ENCODE results near the gene INO80E. TPM values are rescaled to one million over a fixed set of nuclear protein-coding genes. Genes with fewer than 3 reads are reported as not detected.

INO80E gene
- total and polyA plus RNA-seq, 4 donors = 8.0 to 24.8 (median 17.2) TPM

GRCh38 chr16:29978564-29979270 is 17.3 kb upstream of the INO80E start:
- WGBS = 91% methylated on average over 9 of the region's 9 CpGs
- H3K4me3 ChIP-seq (ENCODE audit: low read depth in 1 of 3, low read length in 3 of 3) = no peak overlapping the region
- no peak overlapping the region for H3K27ac ChIP-seq (ENCODE audit: low read depth in 1 of 2, low read length in 2 of 2)

More at GRCh38 chr16:29978564-29979270, 17.3 kb upstream of the INO80E start:
- Histone ChIP-seq H3K27me3 (ENCODE audit: control insufficient read depth in 4 of 4, insufficient read depth in 4 of 4, low read length in 3 of 4) (no peaks in the 10 kb centered on the region), H3K9me3 (ENCODE audit: control insufficient read depth in 4 of 4, low read length in 3 of 4) (no peaks in the 10 kb centered on the region), H3K4me1 (ENCODE audit: control insufficient read depth in 4 of 4, insufficient read depth in 4 of 4, low read length in 3 of 4) (peaks cover 3 to 25% (median 21%) of the 10 kb centered on the region in 4 donors), H3K9ac (ENCODE audit: low read depth in 1 of 2, low read length in 2 of 2) (no peak overlapping the region), H3K36me3 (ENCODE audit: control insufficient read depth in 4 of 4, insufficient read depth in 3 of 4, low read depth in 1 of 4, low read length in 3 of 4) (peaks cover 17 to 54% (median 46%) of the 10 kb centered on the region in 4 donors)
- TF ChIP-seq NR2F2 (IDR thresholded peaks at IDR 0.05) (no peak), MAX (IDR thresholded peaks at IDR 0.05) (no peak), HNF4A (conservative IDR thresholded peaks at IDR 0.05) (no peak), TAF1 (conservative IDR thresholded peaks at IDR 0.05) (no peak), GABPA (IDR thresholded peaks at IDR 0.05 in 1 of 2, conservative IDR thresholded peaks at IDR 0.05 in 1 of 2) (no peak), ATF3 (IDR thresholded peaks at IDR 0.05) (no peak), EGR1 (IDR thresholded peaks at IDR 0.05; ENCODE audit: low read depth in 2 of 2) (no peak), JUND (IDR thresholded peaks at IDR 0.05) (no peak), CTCF (IDR thresholded peaks at IDR 0.05; ENCODE audit: low read depth, low read length, missing input control) (no peak), RXRA (IDR thresholded peaks at IDR 0.05) (no peak), FOXA1 (IDR thresholded peaks at IDR 0.05) (no peak), ZBTB33 (IDR thresholded peaks at IDR 0.05) (no peak), SP1 (IDR thresholded peaks at IDR 0.05) (no peak), RAD21 (IDR thresholded peaks at IDR 0.05) (no peak), HNF4G (IDR thresholded peaks at IDR 0.05) (no peak), YY1 (IDR thresholded peaks at IDR 0.05) (no peak)
- no peak for DNase-seq (ENCODE audit: low spot score)

Data from liver (tissue), 9 donors.